GM18505 (cell line): ENCODE data around the gene ARHGAP28.
"Not testable (repeated sequence)": the region's sequence is repeated elsewhere in the genome, so short reads cannot be mapped to it uniquely, and the experiment has no call there.

ENCODE experiments used
- ATAC-seq: cut with Tn5 transposase; IDR thresholded peaks from one replicate; pipeline ENCODE4 v1.9.1; 2021; ENCODE audit not compliant: unreplicated experiment
- POLR2A ChIP-seq: IDR thresholded peaks from 4 replicates; pipeline ENCODE4 v1.6.1; 2011; ENCODE audit warnings: borderline replicate concordance; ENCODE audit not compliant: insufficient read depth, insufficient read length; ENCODE audit errors: extremely low read depth

The ARHGAP28 gene

DNA sequence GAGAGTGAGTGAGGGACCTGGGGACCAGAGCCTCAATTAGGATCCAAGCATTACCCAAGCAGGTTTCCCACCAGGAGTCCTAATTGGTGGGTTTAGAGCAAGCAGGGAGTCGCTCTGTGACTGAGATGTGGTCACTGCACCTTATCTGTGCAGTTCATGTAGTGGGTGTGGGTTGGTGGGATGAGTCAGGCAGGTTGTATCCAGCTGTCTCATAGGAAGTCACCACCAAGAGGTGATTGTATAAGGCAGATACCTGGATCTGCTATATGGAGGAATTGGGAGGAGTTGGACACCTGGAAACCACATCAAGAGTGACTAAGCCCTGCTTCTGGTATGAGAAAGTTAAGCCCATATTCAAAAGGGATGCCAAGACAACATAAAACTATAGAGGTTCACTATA, 106.8 kb downstream of the ARHGAP28 start:
- TF ChIP-seq POLR2A, result no peak
- ATAC-seq, result no peak

- ATAC-seq, result no peak
- TF ChIP-seq POLR2A, result no peak
Measured at GRCh38 chr18:6837904-6838303, 108.4 kb downstream of the ARHGAP28 start.

DNA sequence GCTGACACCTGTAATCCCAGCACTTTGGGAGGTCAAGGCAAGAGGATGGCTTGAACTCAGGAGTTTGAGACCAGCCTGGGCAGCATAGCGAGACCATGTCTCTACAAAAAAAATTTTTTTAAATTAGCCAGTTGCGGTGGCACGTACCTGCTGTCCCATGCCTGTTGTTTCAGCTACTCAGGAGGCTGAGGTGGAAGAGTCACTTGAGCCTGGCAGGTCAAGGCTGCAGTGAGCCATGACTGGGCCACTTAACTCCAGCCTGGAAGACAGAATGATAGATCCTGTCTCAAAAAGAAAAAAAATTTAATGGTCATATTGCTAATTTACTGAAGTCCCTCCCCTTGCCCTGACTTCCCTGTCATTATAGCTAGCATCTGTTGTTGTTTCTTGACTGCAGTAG, 112.6 kb downstream of the ARHGAP28 start:
- no peak for ATAC-seq

DNA sequence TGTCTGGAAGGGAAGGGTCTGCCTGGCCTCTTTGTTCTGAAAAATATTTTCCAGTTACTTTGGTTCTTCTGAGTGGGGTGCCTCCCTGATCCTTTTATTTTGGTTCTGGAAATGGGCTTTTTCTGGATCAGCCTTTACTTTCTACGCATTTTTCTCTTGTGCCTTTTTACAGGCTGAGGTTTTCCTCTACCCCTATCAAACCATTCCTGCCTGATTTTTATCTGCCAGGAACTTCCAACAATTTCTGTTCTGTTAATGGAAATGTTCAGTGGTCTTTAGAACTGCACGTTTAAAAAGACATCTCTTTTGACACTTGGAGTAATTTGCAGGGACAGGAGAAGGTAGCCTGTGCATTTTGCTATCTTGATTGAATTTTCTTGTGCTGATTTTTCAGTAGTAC, 113.8 kb downstream of the ARHGAP28 start:
- TF ChIP-seq POLR2A, result no peak
- ATAC-seq, result no peak

More for the DNA sequence above, 112.6 kb downstream of the ARHGAP28 start:
- no peak for TF ChIP-seq POLR2A

DNA sequence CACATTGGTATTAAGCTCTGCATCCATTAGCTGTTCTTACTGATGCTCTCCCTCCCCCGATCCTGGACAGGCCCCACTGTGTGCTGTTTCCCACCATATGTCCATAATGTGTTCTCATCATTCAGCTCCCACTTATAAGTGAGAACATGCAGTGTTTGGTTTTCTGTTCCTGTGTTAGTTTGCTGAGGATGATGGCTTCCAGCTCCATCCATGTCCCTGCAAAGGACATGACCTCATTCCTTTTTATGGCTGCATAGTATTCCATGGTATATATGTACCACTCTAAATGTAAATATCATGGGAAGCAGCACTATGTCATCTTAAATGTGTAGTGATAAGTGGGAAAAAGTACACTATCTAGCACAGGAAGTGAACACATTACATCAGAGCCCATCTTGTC, 116.0 kb downstream of the ARHGAP28 start:
- ATAC-seq, result not testable (repeated sequence)

DNA sequence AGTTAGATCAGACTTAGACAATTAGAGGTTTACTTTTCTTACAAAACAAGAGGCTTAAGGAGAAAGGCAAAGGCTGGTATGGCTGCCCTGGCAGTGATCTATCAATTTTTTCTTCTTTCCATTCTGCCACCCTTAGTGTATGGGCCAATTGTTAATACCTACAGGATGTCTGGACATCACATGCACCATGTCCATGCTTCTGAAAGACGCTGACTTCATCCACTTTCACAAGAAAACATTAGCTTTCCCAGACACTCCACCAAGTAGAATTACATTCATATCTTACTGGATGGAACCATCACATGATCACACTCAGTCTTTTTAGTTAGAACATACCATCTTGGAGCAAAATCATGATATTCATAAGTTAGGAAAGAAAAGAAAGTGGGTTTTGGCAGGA, 120.9 kb downstream of the ARHGAP28 start:
- ATAC-seq, result no peak
- no peak for TF ChIP-seq POLR2A

GRCh38 chr18:6851480-6851879, 122.0 kb downstream of the ARHGAP28 start:
- no peak for TF ChIP-seq POLR2A
- no peak for ATAC-seq

- no peak for TF ChIP-seq POLR2A
- no peak for ATAC-seq
Measured at GRCh38 chr18:6854811-6855210, 125.3 kb downstream of the ARHGAP28 start.

DNA sequence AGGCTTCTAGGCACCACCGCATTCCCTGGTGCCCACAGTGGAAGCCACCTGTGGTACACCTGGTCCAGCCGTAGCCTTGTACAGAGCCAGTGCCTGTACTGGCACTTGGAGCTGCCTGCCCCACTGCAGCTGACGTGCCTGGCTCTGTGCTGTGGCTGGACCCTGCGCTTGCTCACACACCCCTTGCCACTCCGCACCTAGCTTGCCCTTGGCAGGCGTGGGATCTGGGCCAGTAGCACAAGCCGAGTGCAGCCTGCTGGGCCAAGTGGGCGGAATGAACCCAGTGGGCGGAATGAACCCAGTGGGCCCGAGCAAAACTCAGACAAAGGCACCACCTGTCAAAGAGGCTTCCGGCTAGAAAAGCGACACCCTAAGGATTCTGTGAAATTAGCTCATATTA, 126.3 kb downstream of the ARHGAP28 start:
- ATAC-seq, result no peak
- no peak for TF ChIP-seq POLR2A

- no peak for ATAC-seq
- no peak for TF ChIP-seq POLR2A
Measured at GRCh38 chr18:6857300-6857699, 127.8 kb downstream of the ARHGAP28 start.

DNA sequence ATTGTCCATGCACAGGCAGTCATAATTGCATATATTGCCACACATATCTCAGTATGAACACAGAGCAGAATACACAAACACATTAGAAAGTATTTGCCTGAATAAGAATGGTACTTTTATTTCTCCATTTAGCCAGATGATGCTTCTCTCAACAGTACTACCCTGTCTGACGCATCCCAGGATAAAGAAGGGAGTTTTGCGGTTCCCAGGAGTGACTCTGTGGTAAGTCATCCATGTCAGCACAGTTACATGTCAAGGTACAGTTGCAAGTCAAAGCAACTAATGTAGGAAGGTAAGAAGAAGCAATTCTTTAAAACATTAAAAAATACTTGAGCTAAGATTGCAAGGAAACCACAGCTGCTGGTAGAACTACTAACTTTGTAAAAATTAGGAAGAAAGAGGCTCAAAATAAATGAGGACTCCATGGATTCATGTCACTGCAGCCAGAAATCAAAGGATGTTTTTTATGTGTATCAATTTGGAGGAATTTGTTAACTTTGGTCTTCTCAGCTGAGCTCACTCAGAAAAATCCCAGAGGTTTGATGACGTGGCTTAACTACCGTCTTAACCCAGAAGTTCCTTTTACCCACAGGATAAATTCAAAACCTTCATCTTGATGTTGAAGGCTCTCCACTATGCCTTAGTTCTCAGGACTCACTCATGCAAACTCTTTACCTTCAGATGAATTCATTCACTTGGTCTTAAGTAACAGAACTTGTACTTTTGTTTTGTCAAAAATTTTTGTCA, 130.3 kb downstream of the ARHGAP28 start:
- TF ChIP-seq POLR2A, result no peak
- no peak for ATAC-seq

GRCh38 chr18:6860804-6861448, 131.4 kb downstream of the ARHGAP28 start:
- no peak for TF ChIP-seq POLR2A
- ATAC-seq, result no peak

GRCh38 chr18:6865251-6865650, 135.7 kb downstream of the ARHGAP28 start:
- no peak for TF ChIP-seq POLR2A
- no peak for ATAC-seq

DNA sequence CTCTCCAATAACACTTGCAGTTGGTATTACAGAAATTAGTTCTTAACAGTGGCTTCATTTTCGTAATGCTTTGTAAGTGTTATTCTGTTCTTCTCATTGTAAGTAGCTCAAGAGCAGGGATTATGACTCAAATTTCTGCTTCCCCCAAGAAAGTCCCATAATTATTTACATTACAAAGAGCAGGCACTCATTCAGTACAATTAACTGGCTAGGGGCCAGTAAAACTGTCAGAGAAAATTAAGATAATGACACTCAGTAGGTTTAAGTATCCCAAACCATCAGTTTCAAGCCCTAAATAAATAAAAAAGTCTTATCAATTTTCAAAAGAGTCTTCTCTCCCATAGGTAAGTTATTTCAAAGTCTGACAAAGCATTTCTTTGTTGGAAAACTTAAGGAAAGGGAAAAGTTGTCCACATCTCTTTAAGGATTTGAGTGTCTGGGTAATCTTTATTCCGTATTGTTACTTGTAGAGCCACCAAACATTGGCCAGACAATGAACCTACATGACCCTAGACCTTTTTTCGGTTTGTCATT, 137.1 kb downstream of the ARHGAP28 start:
- TF ChIP-seq POLR2A, result no peak

More for the DNA sequence above, 137.1 kb downstream of the ARHGAP28 start:
- no peak for ATAC-seq
